ENCODE measurements around the gene UVRAG. TPM values are rescaled to one million over a fixed set of nuclear protein-coding genes. Genes with fewer than 3 reads are reported as not detected.
"Not testable (repeated sequence)": the region's sequence is repeated elsewhere in the genome, so short reads cannot be mapped to it uniquely, and the experiment has no call there.

Gene UVRAG
- polyA plus RNA-seq, 3 donors, result 3.8 to 19.2 (median 13.4) TPM

DNA sequence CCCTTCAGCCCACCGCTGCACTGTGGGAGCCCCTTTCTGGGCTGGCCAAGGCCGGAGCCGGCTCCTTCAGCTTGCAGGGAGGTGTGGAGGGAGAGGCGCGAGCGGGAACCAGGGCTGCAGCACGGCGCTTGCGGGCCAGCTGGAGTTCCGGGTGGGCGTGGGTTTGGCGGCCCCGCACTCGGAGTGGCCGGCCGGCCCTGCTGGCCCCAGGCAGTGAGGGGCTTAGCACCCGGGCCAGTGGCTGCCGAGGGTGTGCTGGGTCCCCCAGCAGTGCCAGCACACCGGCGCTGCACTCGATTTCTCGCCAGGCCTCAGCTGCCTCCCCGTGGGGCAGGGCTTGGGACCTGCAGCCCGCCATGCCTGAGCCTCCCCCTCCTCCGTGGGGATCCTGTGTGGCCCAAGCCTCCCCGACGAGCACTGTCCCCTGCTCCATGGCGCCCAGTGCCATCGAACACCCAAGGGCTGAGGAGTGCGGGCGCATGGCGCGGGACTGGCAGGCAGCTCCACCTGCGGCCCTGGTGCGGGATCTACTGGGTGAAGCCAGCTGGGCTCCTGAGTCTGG is 245.5 kb downstream of the UVRAG start:
- not testable (repeated sequence) for H3K27ac ChIP-seq (ENCODE audit: low read depth, low read length)
- 97 to 99% (median 99%) methylated on average over 25 to 35 of the region's 35 CpGs for WGBS, 3 donors

DNA sequence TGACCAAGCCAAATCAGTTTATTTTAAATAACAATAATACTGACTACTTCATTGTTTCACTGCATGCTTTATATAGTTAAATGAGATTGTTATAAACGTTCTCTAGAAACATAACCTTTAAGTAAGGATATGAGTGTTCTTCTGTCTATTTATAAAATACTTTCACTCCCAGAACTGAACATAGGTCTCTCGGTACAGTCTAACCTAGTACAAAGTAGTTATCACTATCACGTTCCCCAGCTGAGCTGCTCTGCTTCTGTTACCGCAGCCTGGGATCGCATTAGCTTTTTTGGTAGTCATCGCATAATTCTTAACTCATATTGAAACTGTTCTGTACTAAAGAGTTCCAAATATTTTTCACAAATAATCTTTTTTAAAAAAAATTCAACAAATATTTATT is 247.7 kb downstream of the UVRAG start:
- 91 to 95% (median 91%) methylated on average over 6 of the region's 6 CpGs for WGBS, 3 donors

DNA sequence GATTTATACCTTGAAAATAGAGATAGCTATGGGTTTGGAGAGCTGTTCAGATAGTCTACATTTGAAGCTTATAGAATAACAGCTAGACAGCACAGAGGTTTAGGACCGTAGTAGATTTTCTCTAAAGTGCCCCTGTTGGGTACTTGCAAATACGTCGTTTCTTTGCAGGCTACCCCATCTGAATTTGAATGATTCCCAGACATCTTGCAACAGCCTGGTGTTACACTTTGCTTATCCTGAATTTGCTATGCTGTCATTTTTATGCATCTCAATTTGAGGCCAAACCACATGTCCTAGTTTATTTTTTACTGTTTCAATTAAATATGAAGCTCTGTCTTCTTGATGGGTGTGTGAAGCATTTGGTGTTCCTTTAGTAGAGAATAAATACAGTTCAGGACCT is 249.2 kb downstream of the UVRAG start:
- 90 to 93% (median 90%) methylated on average over 3 of the region's 3 CpGs for WGBS, 3 donors

More for the DNA sequence above, 247.7 kb downstream of the UVRAG start:
- no peak overlapping the region for H3K27ac ChIP-seq (ENCODE audit: low read depth, low read length)

DNA sequence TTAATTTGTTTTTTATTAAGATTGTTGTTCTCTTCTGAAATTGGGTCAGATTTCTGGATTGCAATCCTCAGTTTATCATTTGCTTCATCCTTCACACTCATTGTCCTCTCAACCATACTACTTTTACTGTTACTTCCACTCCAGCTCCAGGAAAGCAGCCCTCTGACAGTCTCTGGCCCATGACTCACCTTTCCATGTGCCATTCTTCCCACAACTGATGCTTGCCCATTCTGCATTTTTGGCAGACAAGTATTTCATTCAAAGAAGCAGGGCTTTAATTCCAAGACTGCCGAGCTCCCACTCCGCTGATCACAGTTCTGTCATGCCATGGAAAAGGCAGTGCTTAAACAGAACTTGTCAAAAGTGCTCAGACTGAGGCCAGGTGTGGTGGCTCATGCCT is 252.1 kb downstream of the UVRAG start:
- 47 to 98% (median 96%) methylated on average over 2 of the region's 2 CpGs for WGBS, 3 donors
- no peak overlapping the region for H3K27ac ChIP-seq (ENCODE audit: low read depth, low read length)

More for the DNA sequence above, 249.2 kb downstream of the UVRAG start:
- H3K27ac ChIP-seq (ENCODE audit: low read depth, low read length), result no peak overlapping the region

DNA sequence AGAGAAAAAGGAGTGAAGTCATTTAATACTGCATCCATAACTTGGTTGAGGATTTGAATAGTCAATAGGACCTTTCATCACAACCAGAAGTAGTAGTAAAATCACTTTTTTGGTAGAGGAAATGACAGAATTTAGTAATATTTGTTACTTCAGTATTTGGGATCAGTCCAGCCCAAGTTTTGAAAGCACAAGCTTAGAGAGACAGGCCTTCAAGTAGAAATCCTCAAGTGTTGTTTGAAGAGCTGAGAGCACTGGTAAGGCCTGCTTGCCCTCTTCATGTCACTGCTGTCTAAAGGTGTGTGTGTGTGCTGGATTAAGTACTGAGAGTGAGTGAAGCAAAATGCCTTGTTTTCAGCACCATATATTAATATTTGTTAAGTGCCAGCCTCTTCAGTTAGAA is 254.0 kb downstream of the UVRAG start:
- no peak overlapping the region for H3K27ac ChIP-seq (ENCODE audit: low read depth, low read length)

DNA sequence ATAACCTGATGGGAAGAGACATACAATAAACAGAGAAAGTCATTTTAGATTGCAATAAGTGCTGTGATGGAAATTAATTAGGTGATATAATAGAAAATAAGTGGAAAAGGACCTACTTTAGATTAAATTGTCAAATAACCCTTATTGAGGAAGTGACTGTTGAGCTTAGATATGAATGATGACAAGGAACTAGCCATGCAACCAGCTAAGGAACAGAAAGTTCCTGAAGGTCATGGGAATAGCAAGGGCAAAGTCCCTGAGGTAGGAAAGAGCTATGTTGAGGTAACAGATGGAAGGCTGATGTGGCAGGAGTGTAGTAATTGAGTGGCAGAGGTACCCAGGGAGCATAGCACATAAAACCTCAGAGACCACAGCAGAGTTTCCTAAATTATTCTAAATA is 256.1 kb downstream of the UVRAG start:
- no peak overlapping the region for H3K27ac ChIP-seq (ENCODE audit: low read depth, low read length)

DNA sequence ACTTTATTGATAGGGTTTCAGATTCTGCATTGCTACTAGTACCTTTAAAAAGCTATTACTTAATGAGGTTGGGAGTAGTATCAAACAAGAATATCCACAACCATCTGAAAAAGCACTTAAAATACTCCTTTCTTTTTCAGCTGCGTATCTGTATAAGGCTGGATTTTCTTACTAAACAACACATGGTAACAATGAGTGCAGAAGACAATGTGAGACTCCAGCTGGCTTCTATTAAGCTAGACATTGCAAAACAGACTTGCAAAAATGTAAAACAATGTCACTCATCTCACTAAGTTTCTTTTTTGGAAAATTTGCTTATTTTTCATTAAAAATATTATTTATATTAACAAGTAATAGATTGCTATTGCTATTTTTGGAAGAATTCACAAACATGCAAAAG is 258.7 kb downstream of the UVRAG start:
- WGBS, 3 donors, result 49 to 82% (median 58%) methylated on average over 1 of the region's 1 CpG
- H3K27ac ChIP-seq (ENCODE audit: low read depth, low read length), result no peak overlapping the region

DNA sequence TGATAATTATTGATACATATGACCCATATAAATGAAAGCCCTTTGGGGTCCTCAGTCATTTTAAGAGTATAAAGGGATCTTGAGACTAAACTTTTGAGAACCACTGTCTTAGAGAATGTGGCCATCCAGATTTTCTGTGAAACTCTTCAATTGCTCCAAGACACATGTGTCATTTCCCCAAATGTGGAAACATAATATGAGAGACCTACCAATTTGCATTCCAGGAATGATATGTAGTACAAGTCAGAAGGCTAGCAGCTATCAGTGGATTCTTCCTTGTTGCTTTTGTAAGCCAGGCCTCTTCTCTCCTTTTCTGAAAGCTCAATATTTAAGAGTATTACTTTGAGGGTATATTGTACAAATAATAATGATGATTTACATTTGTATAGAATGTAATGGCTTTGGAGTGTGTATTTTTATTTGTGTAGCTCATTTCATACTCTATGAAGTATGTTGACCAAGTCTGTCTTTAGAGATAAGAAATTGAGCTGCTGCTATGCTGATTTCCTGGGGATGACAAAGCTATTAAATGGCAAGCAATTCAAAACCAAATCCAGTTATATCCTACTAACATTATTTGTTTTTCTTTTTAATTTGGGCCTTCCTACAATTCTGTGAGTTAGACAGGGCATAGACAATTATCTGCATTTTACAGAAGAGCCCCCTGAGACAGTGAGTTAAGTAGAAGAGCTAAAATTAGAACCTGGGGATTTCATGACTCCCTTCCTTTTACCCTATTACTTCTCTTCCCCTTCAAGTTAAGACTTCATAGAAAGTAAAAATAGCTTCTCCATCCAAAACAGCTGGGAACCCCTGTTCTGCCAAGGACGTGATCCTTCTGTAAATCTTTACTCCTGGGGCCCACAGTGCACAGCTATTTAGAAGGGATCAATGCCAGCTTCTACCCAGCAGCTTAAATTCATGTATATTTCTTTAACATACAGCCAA is 259.4 kb downstream of the UVRAG start:
- no peak overlapping the region for H3K27ac ChIP-seq (ENCODE audit: low read depth, low read length)
- 17 to 62% (median 19%) methylated on average over 1 of the region's 1 CpG for WGBS, 3 donors

DNA sequence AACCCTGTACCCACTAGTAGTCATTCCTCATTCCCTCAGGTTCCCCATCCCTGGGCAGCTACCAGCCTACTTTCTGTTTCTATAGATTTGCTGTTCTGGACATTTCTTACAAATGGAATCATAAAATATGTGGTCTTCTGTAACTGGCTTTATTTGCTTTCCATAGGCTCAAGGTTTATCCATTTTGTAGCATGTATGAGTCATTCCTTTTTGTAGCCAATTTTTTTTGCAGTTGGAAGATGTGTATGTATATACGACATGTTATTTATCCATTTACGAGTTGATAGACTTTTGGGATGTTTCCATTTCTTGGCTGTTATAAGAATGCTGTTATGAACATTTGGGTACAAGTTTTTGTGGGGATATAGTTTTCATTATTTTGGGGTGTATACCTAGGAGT is 260.7 kb downstream of the UVRAG start:
- no peak overlapping the region for H3K27ac ChIP-seq (ENCODE audit: low read depth, low read length)
- 96 to 100% (median 97%) methylated on average over 2 of the region's 2 CpGs for WGBS, 3 donors

DNA sequence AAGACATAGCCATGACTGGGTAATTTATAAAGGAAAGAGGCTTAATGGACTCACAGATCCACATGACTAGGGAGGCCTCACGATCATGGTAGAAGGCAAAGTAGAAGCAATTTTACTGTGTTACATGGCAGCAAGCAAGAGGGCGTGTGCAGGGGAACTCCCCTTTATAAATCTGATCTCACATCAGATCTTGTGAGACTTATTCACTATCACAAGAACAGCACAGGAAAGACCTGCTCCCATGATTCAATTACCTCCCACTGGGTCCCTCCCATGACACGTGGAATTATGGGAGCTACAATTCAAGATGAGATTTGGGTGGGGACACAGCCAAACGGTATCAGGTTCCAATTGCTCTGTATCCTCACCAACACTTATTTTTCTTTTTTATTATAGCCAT is 261.2 kb downstream of the UVRAG start:
- WGBS, 3 donors, result 95% methylated on average over 4 of the region's 4 CpGs

DNA sequence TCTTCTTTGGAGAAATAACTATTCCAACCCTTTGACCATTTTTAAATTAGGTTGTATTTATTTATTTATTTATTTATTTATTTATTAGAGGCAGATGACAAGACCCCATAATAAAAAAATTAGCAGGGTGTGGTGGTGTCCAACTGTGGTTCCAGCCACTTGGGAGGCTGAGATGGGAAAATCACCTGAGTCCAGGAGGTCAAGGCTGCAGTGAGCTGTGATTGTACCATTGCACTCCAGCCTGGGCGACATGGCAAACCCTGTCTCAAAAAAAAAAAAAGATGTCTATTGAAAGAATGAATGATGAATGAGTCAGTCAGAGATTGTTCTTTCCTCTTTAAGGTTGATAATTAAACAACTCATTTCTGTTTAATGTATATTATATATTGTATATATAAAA is 261.7 kb downstream of the UVRAG start:
- WGBS, 3 donors, result 84 to 96% (median 86%) methylated on average over 1 of the region's 1 CpG
- H3K27ac ChIP-seq (ENCODE audit: low read depth, low read length), result no peak overlapping the region

More for the DNA sequence above, 261.2 kb downstream of the UVRAG start:
- H3K27ac ChIP-seq (ENCODE audit: low read depth, low read length), result not testable (repeated sequence)

DNA sequence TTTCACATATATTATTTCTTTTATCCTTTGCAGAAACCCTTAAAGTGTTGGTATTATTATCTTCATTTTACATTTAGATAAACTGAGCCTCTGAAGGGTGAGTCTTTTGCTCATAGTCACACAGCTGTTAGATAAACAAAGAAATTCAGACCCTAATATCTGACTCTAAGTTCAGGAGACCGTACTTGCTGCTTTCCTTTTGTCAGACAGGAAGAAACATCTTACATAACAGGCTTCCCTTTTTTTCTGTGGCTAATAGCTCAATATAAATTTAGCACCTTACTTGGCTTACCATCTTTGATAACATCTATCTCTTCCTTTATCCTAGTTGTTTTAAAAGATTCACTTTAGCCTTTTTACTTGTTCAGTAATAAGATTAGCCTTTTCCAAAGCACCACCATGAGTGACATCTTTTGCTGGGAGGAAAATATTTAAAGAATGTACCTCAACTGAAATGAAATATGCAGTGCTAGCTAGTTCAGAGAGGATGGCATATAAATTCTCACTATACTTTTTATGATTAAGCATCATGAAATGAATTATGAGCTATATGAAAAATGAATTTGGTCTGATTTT is 262.7 kb downstream of the UVRAG start:
- 24 to 34% (median 31%) methylated on average over 1 of the region's 1 CpG for WGBS, 3 donors
- H3K27ac ChIP-seq (ENCODE audit: low read depth, low read length), result no peak overlapping the region

DNA sequence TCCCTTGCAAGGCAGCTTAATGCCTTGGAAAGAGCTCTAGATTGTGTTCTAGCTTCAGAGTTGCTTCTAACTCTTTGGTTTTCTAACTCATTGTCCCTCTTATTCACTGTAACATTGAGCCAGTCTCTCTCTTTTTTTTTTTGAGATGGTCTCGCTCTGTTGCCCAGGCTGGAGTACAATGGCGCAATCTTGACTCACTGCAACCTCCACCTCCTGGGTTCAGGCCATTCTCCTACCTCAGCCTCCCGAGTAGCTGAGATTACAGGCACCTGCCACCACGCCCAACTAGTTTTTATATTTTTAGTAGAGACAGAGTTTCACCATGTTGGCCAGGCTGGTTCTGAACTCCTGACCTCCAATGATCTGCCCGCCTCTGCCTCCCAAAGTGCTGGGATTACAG is 266.1 kb downstream of the UVRAG start:
- WGBS, 3 donors, result 91 to 98% (median 98%) methylated on average over 5 of the region's 5 CpGs
- H3K27ac ChIP-seq (ENCODE audit: low read depth, low read length), result not testable (repeated sequence)

DNA sequence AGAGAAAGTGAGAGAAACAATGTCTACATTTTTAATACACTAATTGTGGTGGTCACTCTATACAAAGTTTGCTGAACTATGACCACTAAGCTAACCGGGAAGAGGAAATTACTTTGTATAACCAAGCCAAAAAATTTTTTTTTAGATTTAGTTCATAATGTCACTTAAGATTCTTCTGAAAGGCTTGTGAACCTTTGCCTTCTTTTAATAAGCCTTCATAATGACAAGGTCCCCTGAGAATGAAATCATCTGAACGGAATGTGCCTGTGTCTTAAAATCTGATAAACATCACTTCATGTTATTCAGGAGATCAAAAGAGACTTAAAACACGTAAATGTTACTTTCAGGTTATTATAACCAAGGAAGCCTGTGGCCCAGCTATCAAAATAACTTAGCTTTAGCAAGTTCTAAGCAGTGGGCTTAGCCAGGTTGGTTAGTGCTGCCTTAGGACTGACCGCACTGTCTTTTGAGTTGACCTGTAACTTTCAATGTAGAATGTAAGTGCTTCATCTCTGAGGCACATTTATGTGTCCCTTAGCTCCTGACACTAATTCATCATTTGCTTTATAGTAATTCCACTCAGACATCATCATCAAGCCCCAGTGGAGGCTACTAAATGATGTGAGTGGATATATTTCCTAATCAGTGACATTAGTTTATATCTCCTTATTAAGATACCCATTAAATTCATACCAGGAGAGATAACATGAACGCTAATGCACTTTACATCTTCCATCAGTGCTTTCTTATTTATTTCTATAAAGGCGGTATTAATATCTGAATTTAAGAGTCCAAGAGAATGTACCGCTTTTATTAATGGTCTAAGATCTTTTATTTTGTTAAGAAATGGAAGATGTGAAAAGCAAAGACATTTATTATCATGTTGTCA is 268.8 kb downstream of the UVRAG start:
- H3K27ac ChIP-seq (ENCODE audit: low read depth, low read length), result no peak overlapping the region
- 61 to 77% (median 68%) methylated on average over 7 of the region's 7 CpGs for WGBS, 3 donors

DNA sequence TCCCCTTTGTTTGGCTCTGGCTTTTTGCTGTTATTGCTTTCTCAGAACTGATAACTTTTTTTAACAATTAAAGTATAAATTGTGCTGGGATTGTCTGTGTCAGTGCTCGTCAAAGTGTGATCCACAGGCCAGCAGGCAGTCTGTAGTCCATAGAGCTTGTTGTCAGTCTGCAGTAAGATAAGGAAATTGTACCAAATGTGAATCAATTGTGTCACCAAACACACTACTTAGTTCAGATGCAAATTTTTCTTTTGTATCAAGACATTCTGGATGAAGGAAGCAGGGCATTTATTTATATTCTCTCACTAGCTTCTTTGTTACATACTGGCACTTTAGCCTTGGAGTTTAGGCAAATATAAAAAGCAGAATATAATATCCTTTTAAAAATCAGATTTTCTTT is 270.3 kb downstream of the UVRAG start:
- H3K27ac ChIP-seq (ENCODE audit: low read depth, low read length), result no peak overlapping the region
- WGBS, 3 donors, result 74 to 83% (median 75%) methylated on average over 1 of the region's 1 CpG

DNA sequence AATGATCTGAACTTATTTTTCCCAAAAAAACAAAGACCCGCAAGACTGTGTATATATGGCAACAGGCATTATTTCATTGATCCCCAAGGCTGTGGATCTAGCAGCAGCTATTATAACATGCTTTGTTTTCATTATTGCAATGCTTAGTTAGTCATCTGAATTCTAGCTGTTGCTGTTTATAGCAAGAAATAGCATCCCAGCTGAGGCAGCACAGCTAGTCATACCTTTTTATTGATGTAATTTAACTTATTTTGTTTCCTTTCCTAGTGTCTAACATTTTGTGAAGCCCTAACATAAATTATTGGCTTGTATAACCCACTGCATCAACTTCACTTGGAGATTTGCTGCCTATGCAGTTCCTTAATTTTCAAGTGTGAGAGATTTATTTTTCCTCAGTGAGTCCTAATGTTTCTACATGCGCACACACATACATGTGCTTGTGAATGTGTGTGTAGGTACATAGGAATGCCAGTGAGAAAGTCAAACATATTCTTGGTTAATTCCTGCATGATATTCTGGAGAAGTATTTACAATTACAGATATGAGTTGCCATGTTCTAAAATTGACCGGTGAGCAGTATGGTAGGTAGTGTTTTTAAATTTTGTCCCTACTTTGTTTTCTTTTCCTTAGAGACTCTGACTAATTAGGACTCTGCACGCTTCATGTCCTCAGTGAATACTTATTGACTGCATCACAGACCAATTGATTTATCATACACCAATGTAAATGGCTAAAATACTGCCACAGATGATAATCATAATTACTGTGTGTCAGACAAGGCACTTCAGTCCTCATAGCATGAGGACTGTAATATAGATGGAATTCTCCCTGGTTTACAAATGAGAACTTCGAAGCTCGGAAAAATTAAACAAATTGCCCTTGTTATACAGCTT is 272.0 kb downstream of the UVRAG start:
- 94 to 98% (median 95%) methylated on average over 6 of the region's 6 CpGs for WGBS, 3 donors

DNA sequence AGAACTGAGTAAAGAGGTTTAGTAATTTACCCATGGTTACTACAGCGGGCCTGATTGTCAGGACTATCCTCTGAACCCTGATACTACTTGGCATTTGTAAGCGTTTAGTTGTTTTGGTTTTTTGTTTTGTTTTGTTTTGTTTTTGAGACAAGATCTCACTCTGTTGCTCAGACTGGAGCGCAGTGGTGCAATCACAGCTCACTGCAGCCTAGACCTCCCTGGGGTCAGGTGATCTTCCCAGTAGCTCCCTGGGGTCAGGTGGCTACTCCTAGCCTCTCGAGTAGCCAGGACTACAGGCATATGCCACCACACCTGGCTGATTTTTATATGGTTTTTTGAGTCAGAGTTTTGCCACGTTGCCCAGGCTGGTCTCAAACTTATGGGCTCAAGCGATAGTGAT is 272.7 kb downstream of the UVRAG start:
- no peak overlapping the region for H3K27ac ChIP-seq (ENCODE audit: low read depth, low read length)
- 88 to 93% (median 88%) methylated on average over 6 of the region's 6 CpGs for WGBS, 3 donors

More for the DNA sequence above, 272.0 kb downstream of the UVRAG start:
- H3K27ac ChIP-seq (ENCODE audit: low read depth, low read length), result no peak overlapping the region

DNA sequence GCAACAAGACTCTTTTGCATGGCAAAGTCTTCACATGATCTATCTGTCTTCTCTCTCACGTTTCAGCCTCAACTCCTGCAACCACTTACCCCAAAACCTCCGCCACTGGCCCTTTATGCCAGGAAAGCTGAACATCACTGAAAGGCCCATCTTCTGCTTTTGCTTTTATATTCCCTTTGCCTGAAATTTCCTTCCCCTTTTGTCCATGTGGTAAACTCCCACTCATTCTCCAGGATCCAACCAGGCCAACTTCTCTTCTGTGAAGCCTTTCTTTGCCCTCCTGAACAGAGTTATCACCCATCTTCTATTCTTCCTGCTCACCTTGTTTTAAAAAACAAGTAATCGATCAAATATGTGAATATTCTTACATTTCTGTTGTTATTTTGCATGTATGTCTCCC is 273.5 kb downstream of the UVRAG start:
- WGBS, 3 donors, result 72 to 82% (median 80%) methylated on average over 3 of the region's 3 CpGs
- H3K27ac ChIP-seq (ENCODE audit: low read depth, low read length), result no peak overlapping the region

Measured in adipose tissue (tissue), 3 donors.